Amniotic stem cell (primary cell): Measurements from ENCODE around the gene IGF2R.
"Not testable (repeated sequence)": the region's sequence is repeated elsewhere in the genome, so short reads cannot be mapped to it uniquely, and the experiment has no call there.

Source experiments
- DNase-seq: peaks from one replicate; lab custom pipeline; 2025; lab: John Stamatoyannopoulos, UW

IGF2R gene

GRCh38 chr6:160127270-160128124 lies 158.6 kb downstream of the IGF2R start:
- DNase-seq: no peak

GRCh38 chr6:160128125-160128683 lies 159.3 kb downstream of the IGF2R start:
- no peak for DNase-seq

GRCh38 chr6:160128879-160129516 lies 160.1 kb downstream of the IGF2R start:
- no peak for DNase-seq

- no peak for DNase-seq
Observed at GRCh38 chr6:160129881-160130615, 161.2 kb downstream of the IGF2R start.

GRCh38 chr6:160130729-160131484 lies 162.0 kb downstream of the IGF2R start:
- DNase-seq: no peak

GRCh38 chr6:160131636-160132296 lies 162.9 kb downstream of the IGF2R start:
- no peak for DNase-seq

- no peak for DNase-seq
Observed at GRCh38 chr6:160132297-160132637, 163.4 kb downstream of the IGF2R start.

GRCh38 chr6:160132776-160133338 lies 164.0 kb downstream of the IGF2R start:
- DNase-seq: peak; percentile 4

- DNase-seq: no peak
Observed at GRCh38 chr6:160133441-160134336, 164.8 kb downstream of the IGF2R start.

- not testable (repeated sequence) for DNase-seq
Observed at GRCh38 chr6:160134337-160134751, 165.5 kb downstream of the IGF2R start.

- no peak for DNase-seq
Observed at GRCh38 chr6:160134779-160135547, 166.1 kb downstream of the IGF2R start.

- no peak for DNase-seq
Observed at GRCh38 chr6:160135907-160136655, 167.2 kb downstream of the IGF2R start.

GRCh38 chr6:160137130-160137988 lies 168.5 kb downstream of the IGF2R start:
- DNase-seq: no peak

GRCh38 chr6:160137989-160138835 lies 169.3 kb downstream of the IGF2R start:
- peak; percentile 69 for DNase-seq

GRCh38 chr6:160138839-160139419 lies 170.0 kb downstream of the IGF2R start:
- no peak for DNase-seq

GRCh38 chr6:160139420-160139851 lies 170.6 kb downstream of the IGF2R start:
- DNase-seq: peak; percentile 78
